SJCRH30 (cell line): Measurements from ENCODE around the gene CALN1. TPM values are rescaled to one million over a fixed set of nuclear protein-coding genes. Genes with fewer than 3 reads are reported as not detected.

Experiments
- DNase-seq, 2 experiments: peaks; one replicate each; pipeline ENCODE4 v3.0.0-alpha.2; 2015 to 2020
- H3K27ac ChIP-seq: fragments of 250-450 bp; sonication (Bioruptor Pico); 2 replicates; pipeline ENCODE4 v1.5.1; 2020; ENCODE audit warnings: mild to moderate bottlenecking, moderate library complexity
- H3K27me3 ChIP-seq: fragments of 250-450 bp; sonication (Bioruptor Pico); 2 replicates; pipeline ENCODE4 v1.5.1; 2020; ENCODE audit warnings: mild to moderate bottlenecking, moderate library complexity
- H3K36me3 ChIP-seq: fragments of 250-450 bp; sonication (Bioruptor Pico); 2 replicates; pipeline ENCODE4 v1.5.1; 2020; ENCODE audit warnings: mild to moderate bottlenecking, moderate library complexity
- H3K4me1 ChIP-seq: fragments of 250-450 bp; sonication (Bioruptor Pico); 2 replicates; pipeline ENCODE4 v1.5.1; 2020; ENCODE audit warnings: mild to moderate bottlenecking, moderate library complexity
- H3K4me3 ChIP-seq: fragments of 250-450 bp; sonication (Bioruptor Pico); 2 replicates; pipeline ENCODE4 v1.5.1; 2020; ENCODE audit warnings: mild to moderate bottlenecking, moderate library complexity
- H3K9me3 ChIP-seq: fragments of 250-450 bp; sonication (Bioruptor Pico); replicated peaks from 2 replicates; pipeline ENCODE4 v1.5.1; 2020; ENCODE audit warnings: mild to moderate bottlenecking, moderate library complexity
- total RNA-seq: library from RNA; depleted of rRNA; stranded (reverse); fragments of >200 nt; shearing (Covaris generic); gene quantifications from 2 replicates; pipeline ENCODE4 v1.2.3, GENCODE V29; 2014

CALN1 gene
- total RNA-seq, 1 experiment from 2014 or later, result 0.02 TPM

GRCh38 chr7:72003236-72003635 is 408.9 kb downstream of the CALN1 start:
- Histone ChIP-seq H3K27ac (no peak overlapping the region), H3K4me1 (no peaks in the 10 kb centered on the region), H3K36me3 (no peaks in the 10 kb centered on the region), H3K4me3 (no peak overlapping the region), H3K27me3 (0 out of 2 replicates have a peak, but pooled peaks cover 3% of the 10 kb centered on the region), H3K9me3 (no peaks in the 10 kb centered on the region)
- DNase-seq, result no peak

GRCh38 chr7:71996141-71996540 is 416.0 kb downstream of the CALN1 start:
- H3K36me3 ChIP-seq, result no peaks in the 10 kb centered on the region
- H3K4me3 ChIP-seq, result no peak overlapping the region
- DNase-seq, result no peak
- H3K27me3 ChIP-seq, result 0 out of 2 replicates have a peak, but pooled peaks cover 3% of the 10 kb centered on the region
- H3K9me3 ChIP-seq, result no peaks in the 10 kb centered on the region
- H3K27ac ChIP-seq, result no peak overlapping the region
- H3K4me1 ChIP-seq, result no peaks in the 10 kb centered on the region

- Histone ChIP-seq H3K4me3 (no peak overlapping the region), H3K36me3 (no peaks in the 10 kb centered on the region), H3K27ac (no peak overlapping the region), H3K9me3 (no peaks in the 10 kb centered on the region), H3K27me3 (0 out of 2 replicates have a peak, but pooled peaks cover 3% of the 10 kb centered on the region), H3K4me1 (no peaks in the 10 kb centered on the region)
- no peak for DNase-seq
Observed at GRCh38 chr7:71995111-71995510, 417.0 kb downstream of the CALN1 start.

DNA sequence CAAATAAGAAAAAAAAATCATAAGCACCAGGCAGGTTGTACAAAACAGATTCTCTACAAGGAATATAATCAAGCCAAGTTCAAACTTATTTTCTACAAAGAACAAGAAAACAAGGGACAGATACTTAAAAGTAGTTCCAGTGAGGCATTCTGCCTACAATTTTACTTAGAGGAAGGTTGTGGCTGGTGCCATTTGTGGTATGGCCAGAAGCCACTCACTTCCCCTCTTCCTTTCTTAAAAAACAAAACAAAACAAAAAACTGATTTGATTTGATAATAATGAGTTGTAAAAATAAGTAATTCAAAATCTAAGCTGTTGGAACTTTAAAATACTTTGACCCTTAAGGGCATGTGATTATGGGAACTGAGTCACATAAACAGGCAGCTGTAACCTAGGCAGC is 420.6 kb downstream of the CALN1 start:
- Histone ChIP-seq H3K4me1 (no peaks in the 10 kb centered on the region), H3K4me3 (no peak overlapping the region), H3K27me3 (0 out of 2 replicates have a peak, but pooled peaks cover 3% of the 10 kb centered on the region), H3K9me3 (no peaks in the 10 kb centered on the region), H3K36me3 (no peaks in the 10 kb centered on the region), H3K27ac (no peak overlapping the region)
- no peak for DNase-seq

DNA sequence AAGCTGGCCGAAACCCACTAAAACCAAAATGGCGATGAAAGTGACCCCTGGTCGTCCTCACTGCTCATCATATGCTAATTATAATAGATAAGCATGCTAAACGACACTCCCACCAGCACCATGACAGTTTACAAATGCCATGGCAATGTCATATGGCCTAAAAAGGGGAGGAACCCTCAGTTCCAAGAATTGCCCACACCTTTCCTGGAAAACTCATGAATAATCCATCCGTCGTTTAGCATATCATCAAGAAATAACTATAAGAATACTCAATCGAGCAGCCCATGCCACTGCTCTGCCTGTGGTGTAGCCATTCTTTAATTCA is 422.0 kb downstream of the CALN1 start:
- Histone ChIP-seq H3K27ac (no peak overlapping the region), H3K27me3 (0 out of 2 replicates have a peak, but pooled peaks cover 3% of the 10 kb centered on the region), H3K4me3 (no peak overlapping the region), H3K4me1 (no peaks in the 10 kb centered on the region), H3K9me3 (no peaks in the 10 kb centered on the region), H3K36me3 (no peaks in the 10 kb centered on the region)
- DNase-seq, result no peak

- H3K36me3 ChIP-seq, result no peaks in the 10 kb centered on the region
- DNase-seq, result no peak
- no peak overlapping the region for H3K27ac ChIP-seq
- H3K4me3 ChIP-seq, result no peak overlapping the region
- no peaks in the 10 kb centered on the region for H3K9me3 ChIP-seq
- H3K27me3 ChIP-seq, result 0 out of 2 replicates have a peak, but pooled peaks cover 3% of the 10 kb centered on the region
- no peaks in the 10 kb centered on the region for H3K4me1 ChIP-seq
Observed at GRCh38 chr7:71988201-71988600, 423.9 kb downstream of the CALN1 start.

DNA sequence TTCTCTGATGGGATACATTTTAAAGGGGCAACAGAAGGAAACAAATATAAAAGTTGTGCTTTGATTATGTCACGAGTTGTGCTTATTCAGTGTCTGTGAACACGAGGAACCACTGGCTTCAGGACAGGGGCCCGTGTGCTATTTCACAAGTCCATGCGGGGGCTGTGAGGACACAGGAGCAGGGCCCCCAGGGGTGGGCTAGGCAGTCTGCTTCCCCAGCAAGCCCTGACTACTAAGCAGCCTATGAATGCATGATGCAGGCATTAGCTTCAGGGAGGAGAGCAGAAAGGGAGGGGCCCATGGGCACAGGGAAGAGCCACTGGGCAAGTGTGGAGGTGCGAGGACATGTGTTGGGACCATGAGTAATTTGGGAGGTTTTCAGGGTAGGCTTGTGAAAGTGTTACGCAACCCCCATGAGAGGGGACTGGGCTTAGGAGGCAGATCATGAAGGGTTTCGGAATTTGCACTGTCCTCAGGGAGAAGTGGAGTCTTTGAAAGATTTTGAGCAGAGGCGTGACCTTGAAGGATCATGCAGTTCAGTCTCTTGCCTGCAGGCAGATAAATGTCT is 424.9 kb downstream of the CALN1 start:
- Histone ChIP-seq H3K36me3 (no peaks in the 10 kb centered on the region), H3K27ac (no peak overlapping the region), H3K27me3 (0 out of 2 replicates have a peak, but pooled peaks cover 7% of the 10 kb centered on the region), H3K4me1 (no peaks in the 10 kb centered on the region), H3K9me3 (no peaks in the 10 kb centered on the region), H3K4me3 (no peak overlapping the region)
- no peak for DNase-seq

DNA sequence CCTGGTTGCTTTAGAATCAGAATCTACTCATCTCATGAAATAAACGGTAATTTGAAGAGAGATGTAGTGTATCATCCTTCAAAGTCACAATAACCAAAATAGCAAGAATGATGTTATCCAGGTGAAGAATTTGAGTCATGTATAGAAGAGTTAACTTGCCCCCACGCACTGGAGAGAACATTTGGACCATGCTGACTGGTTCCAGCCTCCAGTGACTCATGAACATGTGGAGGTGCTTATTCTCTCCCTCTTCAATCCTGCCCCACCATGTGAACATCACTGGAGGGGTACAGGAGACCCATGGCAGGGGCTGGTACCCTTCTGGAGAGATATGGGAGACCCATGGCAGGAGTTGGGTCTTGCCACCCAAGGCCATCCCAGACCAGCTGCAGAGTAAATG is 427.8 kb downstream of the CALN1 start:
- Histone ChIP-seq H3K27ac (no peak overlapping the region), H3K9me3 (no peaks in the 10 kb centered on the region), H3K27me3 (0 out of 2 replicates have a peak, but pooled peaks cover 6% of the 10 kb centered on the region), H3K4me3 (no peak overlapping the region), H3K4me1 (no peaks in the 10 kb centered on the region), H3K36me3 (no peaks in the 10 kb centered on the region)
- no peak for DNase-seq

DNA sequence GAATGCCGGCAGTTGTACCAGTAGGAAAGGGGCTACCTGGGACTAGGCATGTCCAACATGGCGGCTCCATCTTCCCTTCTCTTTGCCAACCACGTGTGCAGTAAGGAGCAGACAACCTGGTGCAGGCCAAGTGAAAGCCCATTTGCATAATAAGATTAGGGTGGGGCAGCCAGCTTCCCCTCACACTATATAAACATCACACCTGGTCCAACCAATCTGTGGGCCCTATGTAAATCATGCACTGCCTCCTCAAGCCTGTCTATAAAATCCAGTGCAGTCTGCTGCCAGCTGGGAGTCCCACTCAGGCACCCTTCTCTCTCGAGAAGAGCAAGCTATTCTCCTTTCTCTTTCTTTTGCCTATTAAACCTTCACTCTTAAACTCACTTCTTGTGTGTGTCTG is 429.3 kb downstream of the CALN1 start:
- DNase-seq, result no peak
- no peaks in the 10 kb centered on the region for H3K4me1 ChIP-seq

GRCh38 chr7:71976645-71977044 is 435.5 kb downstream of the CALN1 start:
- Histone ChIP-seq H3K9me3 (no peaks in the 10 kb centered on the region), H3K4me1 (no peaks in the 10 kb centered on the region), H3K27me3 (0 out of 2 replicates have a peak, but pooled peaks cover 3% of the 10 kb centered on the region), H3K36me3 (no peaks in the 10 kb centered on the region), H3K27ac (no peak overlapping the region), H3K4me3 (no peak overlapping the region)
- no peak for DNase-seq

More for the DNA sequence above, 429.3 kb downstream of the CALN1 start:
- 0 out of 2 replicates have a peak, but pooled peaks cover 6% of the 10 kb centered on the region for H3K27me3 ChIP-seq
- no peak overlapping the region for H3K4me3 ChIP-seq
- no peaks in the 10 kb centered on the region for H3K36me3 ChIP-seq
- no peaks in the 10 kb centered on the region for H3K9me3 ChIP-seq
- no peak overlapping the region for H3K27ac ChIP-seq

DNA sequence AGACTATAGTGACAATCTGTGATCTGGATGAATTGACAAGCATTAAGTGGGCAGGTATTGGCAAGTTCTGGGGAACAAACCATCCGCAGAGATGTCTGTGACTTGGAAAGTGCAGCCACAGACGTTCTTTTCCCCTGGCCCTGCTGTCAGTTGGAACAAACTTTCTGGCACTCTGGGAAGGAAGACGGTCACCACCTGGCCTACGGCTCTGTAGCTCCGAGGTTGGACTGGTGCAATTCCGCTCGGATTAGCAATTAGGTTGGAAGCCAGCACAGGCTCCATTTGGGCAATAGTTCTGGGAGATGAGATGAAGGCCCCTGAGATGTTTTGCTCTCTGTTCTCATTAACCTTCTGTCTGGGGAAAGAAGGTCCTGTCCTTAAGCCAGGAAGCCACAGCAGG is 437.5 kb downstream of the CALN1 start:
- no peak for DNase-seq
- Histone ChIP-seq H3K9me3 (no peaks in the 10 kb centered on the region), H3K4me1 (no peaks in the 10 kb centered on the region), H3K4me3 (no peak overlapping the region), H3K27me3 (0 out of 2 replicates have a peak, but pooled peaks cover 3% of the 10 kb centered on the region), H3K27ac (no peak overlapping the region), H3K36me3 (no peaks in the 10 kb centered on the region)

GRCh38 chr7:71972534-71972933 is 439.6 kb downstream of the CALN1 start:
- Histone ChIP-seq H3K4me3 (no peak overlapping the region), H3K36me3 (no peaks in the 10 kb centered on the region), H3K9me3 (no peaks in the 10 kb centered on the region), H3K4me1 (no peaks in the 10 kb centered on the region), H3K27me3 (0 out of 2 replicates have a peak, but pooled peaks cover 3% of the 10 kb centered on the region), H3K27ac (no peak overlapping the region)
- no peak for DNase-seq

GRCh38 chr7:71970725-71971124 is 441.4 kb downstream of the CALN1 start:
- no peak for DNase-seq
- Histone ChIP-seq H3K36me3 (no peaks in the 10 kb centered on the region), H3K4me1 (no peaks in the 10 kb centered on the region), H3K9me3 (no peaks in the 10 kb centered on the region), H3K27ac (no peak overlapping the region), H3K4me3 (no peak overlapping the region), H3K27me3 (0 out of 2 replicates have a peak, but pooled peaks cover 3% of the 10 kb centered on the region)

DNA sequence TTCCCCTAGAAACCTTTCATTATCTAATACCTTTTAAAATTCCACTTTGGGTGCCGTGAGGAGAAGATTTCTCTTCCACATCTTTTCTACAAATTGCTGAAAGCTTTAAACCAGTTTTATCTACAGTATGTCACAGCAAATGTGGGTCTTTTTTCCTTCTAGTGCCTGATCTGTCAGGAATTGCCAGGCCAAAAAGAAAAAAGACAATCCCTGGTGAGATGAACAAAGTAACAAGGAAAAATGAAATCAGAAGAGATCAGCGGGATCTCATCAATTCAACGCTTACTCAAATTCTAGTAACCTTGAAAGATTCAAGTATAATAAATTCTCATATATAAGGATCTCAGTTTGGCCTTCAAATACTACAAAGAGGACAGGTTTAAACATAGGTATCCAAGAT is 449.5 kb downstream of the CALN1 start:
- DNase-seq, result no peak
- H3K9me3 ChIP-seq, result no peaks in the 10 kb centered on the region
- H3K27ac ChIP-seq, result no peak overlapping the region

GRCh38 chr7:71961283-71961682 is 450.9 kb downstream of the CALN1 start:
- H3K9me3 ChIP-seq, result no peaks in the 10 kb centered on the region

More for the DNA sequence above, 449.5 kb downstream of the CALN1 start:
- Histone ChIP-seq H3K4me1 (no peaks in the 10 kb centered on the region), H3K36me3 (no peaks in the 10 kb centered on the region), H3K4me3 (no peak overlapping the region), H3K27me3 (no peaks in the 10 kb centered on the region)

GRCh38 chr7:71942115-71942514 is 470.0 kb downstream of the CALN1 start:
- no peaks in the 10 kb centered on the region for H3K4me1 ChIP-seq
- no peaks in the 10 kb centered on the region for H3K36me3 ChIP-seq
- H3K27ac ChIP-seq, result no peak overlapping the region
- H3K27me3 ChIP-seq, result no peaks in the 10 kb centered on the region
- H3K4me3 ChIP-seq, result no peak overlapping the region
- no peak for DNase-seq
- H3K9me3 ChIP-seq, result no peaks in the 10 kb centered on the region

More at GRCh38 chr7:71961283-71961682, 450.9 kb downstream of the CALN1 start:
- no peaks in the 10 kb centered on the region for H3K27me3 ChIP-seq
- no peak for DNase-seq
- H3K4me1 ChIP-seq, result no peaks in the 10 kb centered on the region
- no peak overlapping the region for H3K4me3 ChIP-seq
- H3K36me3 ChIP-seq, result no peaks in the 10 kb centered on the region
- H3K27ac ChIP-seq, result no peak overlapping the region
